ENCODE measurements around the gene CDRT4. TPM values are rescaled to one million over a fixed set of nuclear protein-coding genes. Genes with fewer than 3 reads are reported as not detected.
"Not testable (repeated sequence)": the region's sequence is repeated elsewhere in the genome, so short reads cannot be mapped to it uniquely, and the experiment has no call there.

The CDRT4 gene
- total RNA-seq, 2 donors from 2014 or later = 6.4 to 6.6 TPM

GRCh38 chr17:15441315-15441714 is 26.1 kb downstream of the CDRT4 start:
- DNase-seq = no peak

GRCh38 chr17:15440347-15440746 is 27.1 kb downstream of the CDRT4 start:
- intact Hi-C loops (cut with DNase I, micrococcal nuclease) = no loop called here
- ATAC-seq = no peak
- no peak for DNase-seq

More at GRCh38 chr17:15441315-15441714, 26.1 kb downstream of the CDRT4 start:
- intact Hi-C loops (cut with DNase I, micrococcal nuclease) = no loop called here
- no peak for ATAC-seq

- DNase-seq; intact Hi-C loops (cut with DNase I, micrococcal nuclease); ATAC-seq: not testable (repeated sequence)
These were observed 28.0 kb downstream of the CDRT4 start for GRCh38 chr17:15439205-15439985.

GRCh38 chr17:15438491-15439105 is 28.8 kb downstream of the CDRT4 start:
- ATAC-seq (no peak), DNase-seq (no peak)
- intact Hi-C loops (cut with DNase I, micrococcal nuclease) = no loop called here

GRCh38 chr17:15437303-15437635 is 30.2 kb downstream of the CDRT4 start:
- no peak for DNase-seq
- intact Hi-C loops (cut with DNase I, micrococcal nuclease) = no loop called here
- peak; percentile 28 for ATAC-seq

- peak; percentile 71 to 72 for DNase-seq
- ATAC-seq = peak; percentile 73
- intact Hi-C loops (cut with DNase I, micrococcal nuclease) = no loop called here
These were observed 30.7 kb downstream of the CDRT4 start for GRCh38 chr17:15436473-15437302.

- no peak for ATAC-seq
- no peak for DNase-seq
- intact Hi-C loops (cut with DNase I, micrococcal nuclease) = no loop called here
These were observed 32.5 kb downstream of the CDRT4 start for GRCh38 chr17:15434956-15435355.

- DNase-seq = no peak
- intact Hi-C loops (cut with DNase I, micrococcal nuclease) = no loop called here
- peak; percentile 28 for ATAC-seq
These were observed 34.4 kb downstream of the CDRT4 start for GRCh38 chr17:15432807-15433611.

GRCh38 chr17:15431766-15432165 is 35.7 kb downstream of the CDRT4 start:
- no peak for ATAC-seq
- DNase-seq = no peak
- intact Hi-C loops (cut with DNase I, micrococcal nuclease) = no loop called here

- ATAC-seq = no peak
- DNase-seq = peak in 1 of 2 donors; percentile 71
- intact Hi-C loops (cut with DNase I, micrococcal nuclease) = no loop called here
These were observed 36.2 kb downstream of the CDRT4 start for GRCh38 chr17:15431196-15431595.

GRCh38 chr17:15424521-15424920 is 42.9 kb downstream of the CDRT4 start:
- DNase-seq = no peak
- no peak for ATAC-seq
- intact Hi-C loops (cut with DNase I, micrococcal nuclease) = no loop called here

- no peak for ATAC-seq
- intact Hi-C loops (cut with DNase I, micrococcal nuclease) = no loop called here
- DNase-seq = no peak
These were observed 44.9 kb downstream of the CDRT4 start for GRCh38 chr17:15422392-15422965.

GRCh38 chr17:15418781-15419180 is 48.6 kb downstream of the CDRT4 start:
- ATAC-seq (no peak), DNase-seq (no peak)
- intact Hi-C loops (cut with DNase I, micrococcal nuclease) = no loop called here

- ATAC-seq = no peak
- intact Hi-C loops (cut with DNase I, micrococcal nuclease) = no loop called here
- peak in 1 of 2 donors; percentile 52 for DNase-seq
These were observed 52.7 kb downstream of the CDRT4 start for GRCh38 chr17:15414532-15415306.

- intact Hi-C loops (cut with DNase I, micrococcal nuclease) = no loop called here
- no peak for ATAC-seq
- no peak for DNase-seq
These were observed 54.2 kb downstream of the CDRT4 start for GRCh38 chr17:15413101-15413771.

GRCh38 chr17:15412606-15413005 is 54.8 kb downstream of the CDRT4 start:
- intact Hi-C loops (cut with DNase I, micrococcal nuclease) = no loop called here
- DNase-seq (no peak), ATAC-seq (no peak)

Measured in left colon (tissue), 2 donors.